ENCODE measurements around the gene TMEM255B.

Gene TMEM255B

GRCh38 chr13:113747291-113747833 lies 11.7 kb upstream of the TMEM255B start:
- no peak overlapping the region for H3K4me2 ChIP-seq (ENCODE audit: low read depth, low read length)
- TF ChIP-seq CTCF (IDR thresholded peaks at IDR 0.05; ENCODE audit: low read length): no peak
- no peak for TF ChIP-seq EZH2 (optimal IDR thresholded peaks at IDR 0.05; ENCODE audit: low read depth, low read length)
- TF ChIP-seq EZH2phosphoT487 (IDR thresholded peaks at IDR 0.05; ENCODE audit: low read length): no peak
- no peaks in the 10 kb centered on the region for H3K36me3 ChIP-seq (replicated peaks; ENCODE audit: insufficient read depth, low read length)
- H3K9me2 ChIP-seq (replicated peaks; ENCODE audit: insufficient read depth, low read length): no peaks in the 10 kb centered on the region
- no peak for DNase-seq
- no peaks in the 10 kb centered on the region for H3K79me2 ChIP-seq (ENCODE audit: low read length)
- no peak overlapping the region for H2AFZ ChIP-seq (ENCODE audit: low read length)
- H3K9ac ChIP-seq (ENCODE audit: low read length): no peak overlapping the region
- peaks cover 3% of the 10 kb centered on the region; the same call in 1 of the 2 replicates for H3F3A ChIP-seq (ENCODE audit: insufficient read depth, low read length)
- no peaks in the 10 kb centered on the region for H3K27me3 ChIP-seq (replicated peaks; ENCODE audit: insufficient read depth, low read length)
- H3K4me3 ChIP-seq (ENCODE audit: low read length): no peak overlapping the region
- no peaks in the 10 kb centered on the region for H4K20me1 ChIP-seq (ENCODE audit: insufficient read depth, low read length)
- no peak overlapping the region for H3K27ac ChIP-seq (ENCODE audit: low read length)
- peaks cover 25% of the 10 kb centered on the region for H3K4me1 ChIP-seq (ENCODE audit: low read length)
- H3K9me3 ChIP-seq (replicated peaks; ENCODE audit: insufficient read depth, low read length): no peaks in the 10 kb centered on the region

- TF ChIP-seq CTCF (IDR thresholded peaks at IDR 0.05; ENCODE audit: low read length): no peak
- no peak for TF ChIP-seq EZH2phosphoT487 (IDR thresholded peaks at IDR 0.05; ENCODE audit: low read length)
- TF ChIP-seq EZH2 (optimal IDR thresholded peaks at IDR 0.05; ENCODE audit: low read depth, low read length): no peak
- no peak overlapping the region for H3K27ac ChIP-seq (ENCODE audit: low read length)
- H3K36me3 ChIP-seq (replicated peaks; ENCODE audit: insufficient read depth, low read length): no peaks in the 10 kb centered on the region
- no peak for DNase-seq
- peaks cover 7% of the 10 kb centered on the region; the same call in 1 of the 2 replicates for H3K27me3 ChIP-seq (replicated peaks; ENCODE audit: insufficient read depth, low read length)
- no peak overlapping the region for H3K4me2 ChIP-seq (ENCODE audit: low read depth, low read length)
- H3K9ac ChIP-seq (ENCODE audit: low read length): no peak overlapping the region
- no peaks in the 10 kb centered on the region for H3K9me3 ChIP-seq (replicated peaks; ENCODE audit: insufficient read depth, low read length)
- H2AFZ ChIP-seq (ENCODE audit: low read length): no peak overlapping the region
- H3K4me3 ChIP-seq (ENCODE audit: low read length): no peak overlapping the region
- H3F3A ChIP-seq (ENCODE audit: insufficient read depth, low read length): peaks cover 3% of the 10 kb centered on the region; the same call in 1 of the 2 replicates
- H3K79me2 ChIP-seq (ENCODE audit: low read length): no peaks in the 10 kb centered on the region
- H3K4me1 ChIP-seq (ENCODE audit: low read length): peaks cover 16% of the 10 kb centered on the region
- no peaks in the 10 kb centered on the region for H3K9me2 ChIP-seq (replicated peaks; ENCODE audit: insufficient read depth, low read length)
- H4K20me1 ChIP-seq (ENCODE audit: insufficient read depth, low read length): no peaks in the 10 kb centered on the region
Measured at GRCh38 chr13:113748101-113748861, 10.7 kb upstream of the TMEM255B start.

GRCh38 chr13:113748862-113749451 lies 10.1 kb upstream of the TMEM255B start:
- Histone ChIP-seq H2AFZ (ENCODE audit: low read length) (no peak overlapping the region), H3K9ac (ENCODE audit: low read length) (no peak overlapping the region), H3K9me3 (replicated peaks; ENCODE audit: insufficient read depth, low read length) (no peaks in the 10 kb centered on the region), H3K4me1 (ENCODE audit: low read length) (peaks cover 9% of the 10 kb centered on the region), H3F3A (ENCODE audit: insufficient read depth, low read length) (peaks cover 3% of the 10 kb centered on the region; the same call in 1 of the 2 replicates), H3K4me3 (ENCODE audit: low read length) (no peak overlapping the region), H3K9me2 (replicated peaks; ENCODE audit: insufficient read depth, low read length) (no peaks in the 10 kb centered on the region), H3K79me2 (ENCODE audit: low read length) (no peaks in the 10 kb centered on the region), H3K4me2 (ENCODE audit: low read depth, low read length) (no peak overlapping the region), H3K36me3 (replicated peaks; ENCODE audit: insufficient read depth, low read length) (no peaks in the 10 kb centered on the region), H3K27me3 (replicated peaks; ENCODE audit: insufficient read depth, low read length) (peaks cover 14% of the 10 kb centered on the region; the same call in 1 of the 2 replicates), H3K27ac (ENCODE audit: low read length) (no peak overlapping the region), H4K20me1 (ENCODE audit: insufficient read depth, low read length) (no peaks in the 10 kb centered on the region)
- DNase-seq: no peak
- no peak for TF ChIP-seq CTCF (IDR thresholded peaks at IDR 0.05; ENCODE audit: low read length)
- no peak for TF ChIP-seq EZH2 (optimal IDR thresholded peaks at IDR 0.05; ENCODE audit: low read depth, low read length)
